IMR-90 (cell line): ENCODE measurements around the gene SNX32. TPM values are rescaled to one million over a fixed set of nuclear protein-coding genes. Genes with fewer than 3 reads are reported as not detected.

ENCODE experiments used
- ATAC-seq: fragments of 200-7000 bp; cut with Tn5 transposase; 2 replicates; pipeline ENCODE4 v1.9.1; 2020; ENCODE audit warnings: low read depth, mild to moderate bottlenecking, moderate library complexity
- BruUV-seq: library from RNA; stranded (reverse); fragments of 400-500 nt; replicated peaks from 2 replicates; lab custom pipeline; 2021; lab: Mats Ljungman, UMichigan
- CTCF ChIA-PET: fragments of 300-600 bp; formaldehyde crosslinking; extraction: SDS; loops from one replicate; lab custom pipeline; 2021; ENCODE audit warnings: antibody characterized with exemption; lab: Yijun Ruan, JAX
- POLR2A ChIA-PET: fragments of 300-600 bp; sonication (Branson Sonifier 250); formaldehyde crosslinking; loops from one replicate; lab custom pipeline; 2022; ENCODE audit warnings: antibody characterized with exemption; ENCODE audit not compliant: unreplicated experiment; lab: Charles Lee
- DNase-seq: peaks from one replicate; pipeline ENCODE4 v3.0.0; 2013
- H2AFZ ChIP-seq: replicated peaks from 2 replicates; pipeline ENCODE3; 2013; ENCODE audit warnings: low read length, mild to moderate bottlenecking; ENCODE audit not compliant: poor library complexity
- H2AK5ac ChIP-seq: 2 replicates; pipeline ENCODE4 v1.6.1; 2013; ENCODE audit warnings: low read depth, low read length, inconsistent platforms
- H2AK9ac ChIP-seq: replicated peaks from 2 replicates; pipeline ENCODE3; 2013; ENCODE audit warnings: mild to moderate bottlenecking, low read depth, low read length, moderate library complexity; ENCODE audit not compliant: poor library complexity
- H2BK120ac ChIP-seq: 2 replicates; pipeline ENCODE4 v1.6.1; 2013; ENCODE audit warnings: low read depth, low read length, inconsistent platforms
- H2BK15ac ChIP-seq: 3 replicates; pipeline ENCODE4 v1.6.1; 2013; ENCODE audit warnings: low read depth, low read length, inconsistent platforms
- H2BK20ac ChIP-seq: 2 replicates; pipeline ENCODE4 v1.6.1; 2013; ENCODE audit warnings: low read depth, mild to moderate bottlenecking, inconsistent platforms, low read length, moderate library complexity
- H2BK5ac ChIP-seq: 2 replicates; pipeline ENCODE4 v1.6.1; 2013; ENCODE audit warnings: mild to moderate bottlenecking, low read depth, low read length, inconsistent platforms; ENCODE audit not compliant: poor library complexity, severe bottlenecking
- H3K14ac ChIP-seq: replicated peaks from 2 replicates; pipeline ENCODE4 v1.6.1; 2013; ENCODE audit warnings: low read depth, low read length, inconsistent platforms
- H3K18ac ChIP-seq: 2 replicates; pipeline ENCODE4 v1.6.1; 2013; ENCODE audit warnings: low read depth, low read length, control low read depth
- H3K23ac ChIP-seq: 2 replicates; pipeline ENCODE4 v1.6.1; 2013; ENCODE audit warnings: low read depth, low read length, inconsistent platforms
- H3K27ac ChIP-seq: 2 replicates; pipeline ENCODE4 v1.5.1; 2013; ENCODE audit warnings: mild to moderate bottlenecking, control low read depth, low read length; ENCODE audit not compliant: insufficient read depth
- H3K27me3 ChIP-seq: 2 replicates; pipeline ENCODE4 v1.6.1; 2013; ENCODE audit warnings: low read length; ENCODE audit not compliant: control insufficient read depth, insufficient read depth
- H3K36me3 ChIP-seq: 2 replicates; pipeline ENCODE4 v1.6.1; 2013; ENCODE audit warnings: low read length, mixed read lengths; ENCODE audit not compliant: control insufficient read depth, insufficient read depth
- H3K4ac ChIP-seq: 2 replicates; pipeline ENCODE4 v1.6.1; 2013; ENCODE audit warnings: low read depth, low read length, inconsistent platforms
- H3K4me1 ChIP-seq: 2 replicates; pipeline ENCODE4 v1.6.1; 2013; ENCODE audit warnings: low read length, mixed read lengths; ENCODE audit not compliant: control insufficient read depth, insufficient read depth
- H3K4me2 ChIP-seq: 2 replicates; pipeline ENCODE4 v1.6.1; 2013; ENCODE audit warnings: low read depth, mild to moderate bottlenecking, control low read depth, low read length, moderate library complexity
- H3K4me3 ChIP-seq: 2 replicates; pipeline ENCODE4 v1.5.1; 2013; ENCODE audit warnings: low read depth, mild to moderate bottlenecking, control low read depth, low read length, moderate library complexity; ENCODE audit not compliant: insufficient read depth
- H3K56ac ChIP-seq: 2 replicates; pipeline ENCODE4 v1.6.1; 2013; ENCODE audit warnings: low read length, inconsistent platforms; ENCODE audit not compliant: insufficient read depth; ENCODE audit errors: extremely low read depth
- H3K79me1 ChIP-seq, 2 experiments: 2 replicates each; pipeline ENCODE4 v1.6.1; 2013; ENCODE audit warnings: low read length in 2 of 2, inconsistent platforms in 1 of 2, low read depth in 1 of 2
- H3K9ac ChIP-seq: 2 replicates; pipeline ENCODE4 v1.6.1; 2013; ENCODE audit warnings: low read depth, low read length, control low read depth
- H3K9me1 ChIP-seq: 2 replicates; pipeline ENCODE4 v1.6.1; 2013; ENCODE audit warnings: low read length, inconsistent platforms; ENCODE audit not compliant: insufficient read depth
- H3K9me3 ChIP-seq: 2 replicates; pipeline ENCODE4 v1.6.1; 2013; ENCODE audit warnings: low read length; ENCODE audit not compliant: control insufficient read depth, insufficient read depth
- H4K20me1 ChIP-seq: 2 replicates; pipeline ENCODE4 v1.6.1; 2013; ENCODE audit warnings: low read length, inconsistent platforms; ENCODE audit not compliant: insufficient read depth
- H4K5ac ChIP-seq: 2 replicates; pipeline ENCODE4 v1.6.1; 2013; ENCODE audit warnings: mild to moderate bottlenecking, low read depth, low read length, control low read depth
- H4K8ac ChIP-seq, 2 experiments: 2 replicates each; pipeline ENCODE4 v1.6.1; 2013; ENCODE audit warnings: low read depth in 2 of 2, low read length in 2 of 2, control low read depth in 1 of 2, inconsistent platforms in 1 of 2
- H4K91ac ChIP-seq: 2 replicates; pipeline ENCODE4 v1.6.1; 2013; ENCODE audit warnings: low read depth, low read length, inconsistent platforms; ENCODE audit not compliant: insufficient read depth
- CEBPB ChIP-seq: IDR thresholded peaks from 2 replicates; pipeline ENCODE4 v1.6.1; 2012; ENCODE audit warnings: low read depth, low read length, improper control_type of control experiment
- CHD1 ChIP-seq: IDR thresholded peaks from 2 replicates; pipeline ENCODE4 v1.6.1; 2012; ENCODE audit warnings: low read depth, low read length, improper control_type of control experiment
- CTCF ChIP-seq: conservative IDR thresholded peaks from 2 replicates; pipeline ENCODE4 v1.5.1; 2012; ENCODE audit warnings: mild to moderate bottlenecking, low read depth, low read length, improper control_type of control experiment
- MAZ ChIP-seq: IDR thresholded peaks from 2 replicates; pipeline ENCODE4 v1.6.1; 2012; ENCODE audit warnings: low read depth, mild to moderate bottlenecking, low read length, improper control_type of control experiment, moderate library complexity, borderline replicate concordance
- MXI1 ChIP-seq: IDR thresholded peaks from 2 replicates; pipeline ENCODE4 v1.6.1; 2012; ENCODE audit warnings: low read depth, mild to moderate bottlenecking, low read length, moderate library complexity, borderline replicate concordance
- POLR2A ChIP-seq: IDR thresholded peaks from 2 replicates; pipeline ENCODE4 v1.6.1; 2012; ENCODE audit warnings: mild to moderate bottlenecking, low read depth, low read length
- RAD21 ChIP-seq: IDR thresholded peaks from 2 replicates; pipeline ENCODE4 v1.6.1; 2012; ENCODE audit warnings: low read length, improper control_type of control experiment
- WGBS, 2 experiments: methylation state at CpG; one replicate each; pipeline versions ENCODE4 v1.1.5 to v1.1.7; 2013; ENCODE audit warnings: missing lambda C conversion rate in 2 of 2; ENCODE audit not compliant: insufficient read length in 1 of 2; ENCODE audit errors: extremely low coverage in 2 of 2; 5-methylcytosine and 5-hydroxymethylcytosine counted together
- dilution Hi-C: fragments of 300-500 bp; cut with HindIII; formaldehyde crosslinking; loops from one replicate; pipeline ENCODE4 v1.14.3; 2018; ENCODE audit warnings: low sequenced_read_pairs; ENCODE audit not compliant: unreplicated experiment
- in situ Hi-C: fragments of 300-500 bp; cut with MboI; formaldehyde crosslinking; loops from 3 replicates; pipeline ENCODE4 v1.14.3; 2019; ENCODE audit warnings: low sequenced_read_pairs, inconsistent platforms, mixed read lengths
- intact Hi-C: fragments of 100-400 bp; cut with micrococcal nuclease; formaldehyde crosslinking; loops from 2 replicates; pipeline ENCODE4 v1.10.0; 2022
- polyA plus RNA-seq, 3 experiments: library from polyadenylated mRNA; depleted of rRNA; stranded (reverse); fragments of >200 nt; gene quantifications; 2 replicates each; pipeline ENCODE4 v1.2.3, GENCODE V29; 2012; ENCODE audit warnings: low replicate concordance in 1 of 3
- total RNA-seq: library from RNA; depleted of rRNA; stranded (reverse); fragments of >200 nt; gene quantifications from 2 replicates; pipeline ENCODE4 v1.2.3, GENCODE V29; 2012

SNX32 gene
- total and polyA plus RNA-seq, 2 of the 4 experiments (the other 2 are of a cell fraction), result 0.36 to 0.79 TPM

GRCh38 chr11:65857853-65858680 is 24.3 kb downstream of the SNX32 start, which contains the start of gene CFL1:
Gene CFL1 (minus strand): TSS chr11:65858180. CDS start chr11:65858099, 81 bp downstream.
- Histone ChIP-seq H3K9ac (peak within 1 kb of the TSS; percentile 93), H3K27ac (peak within 1 kb of the TSS; percentile 97), H3K4me1 (peaks cover 11% of the 10 kb centered on the region), H3K79me1 (peaks cover 23 to 70% of the 10 kb centered on the region in 2 experiments), H3K4me2 (peak within 1 kb of the TSS; percentile 84), H3K36me3 (peaks cover 50% of the 10 kb centered on the region), H2BK120ac (peak within 1 kb of the TSS; percentile 93), H2BK5ac (peak within 1 kb of the TSS; percentile 89), H2AK5ac (peak within 1 kb of the TSS; percentile 95), H2AK9ac (peak within 1 kb of the TSS; percentile 100), H3K56ac (peak within 1 kb of the TSS; percentile 99), H4K8ac (peak within 1 kb of the TSS; percentile 99), H2AFZ (peak within 1 kb of the TSS; percentile 90), H4K5ac (peak within 1 kb of the TSS; percentile 80), H3K4ac (peak within 1 kb of the TSS; percentile 99), H3K23ac (peak within 1 kb of the TSS; percentile 98), H3K4me3 (peak within 1 kb of the TSS; percentile 89), H3K27me3 (no peaks in the 10 kb centered on the region), H3K9me3 (no peaks in the 10 kb centered on the region), H4K91ac (peak within 1 kb of the TSS; percentile 97), H3K14ac (peak within 1 kb of the TSS; percentile 99), H2BK20ac (peak within 1 kb of the TSS; percentile 40), H3K9me1 (peaks cover 29% of the 10 kb centered on the region), H4K20me1 (peaks cover 52% of the 10 kb centered on the region), H3K18ac (peak within 1 kb of the TSS; percentile 80), H2BK15ac (peak within 1 kb of the TSS; percentile 93)
- ChIA-PET POLR2A (interaction anchor here (0.6 to 1.0 kb wide), 8 partner anchors 8 to 560 kb away, joined by 3 to 5 read pairs (median 3); partner anchors contain the start of gene PCNX3), CTCF (interaction anchor here (0.8 to 1.0 kb wide), 2 partner anchors 30 to 40 kb away, joined by 3 read pairs; partner anchors contain the start of gene FIBP)
- 0% methylated on average over 46 of the region's 92 CpGs; no CpG with 5 or more reads in 1 of the 2 experiments for WGBS, 2 experiments
- in situ Hi-C loops, result no loop called here
- ATAC-seq (peak; percentile 62), DNase-seq (peak; percentile 97)
- dilution Hi-C loops, result no loop called here
- intact Hi-C loops, result loop anchor here (1.0 kb wide), 2 partner anchors 30 to 57 kb away; partner anchors contain the start of gene FIBP
- no TSS peak for BruUV-seq
- TF ChIP-seq POLR2A (peak; percentile 100), RAD21 (no peak), MXI1 (peak; percentile 44; the same call in 1 of the 2 replicates), CHD1 (peak; percentile 87; the same call in 1 of the 2 replicates), CTCF (0 out of 2 replicates have a peak, but pooled peaks have one; percentile 7), CEBPB (no peak), MAZ (peak; percentile 91)
